ENCODE results near the gene FIGLA. TPM values are rescaled to one million over a fixed set of nuclear protein-coding genes. Genes with fewer than 3 reads are reported as not detected.

Gene FIGLA
- total and polyA plus RNA-seq, 2 of the 8 experiments (the other 6 are each of a cell fraction or from before 2014, with no cell fraction given), result not detected

DNA sequence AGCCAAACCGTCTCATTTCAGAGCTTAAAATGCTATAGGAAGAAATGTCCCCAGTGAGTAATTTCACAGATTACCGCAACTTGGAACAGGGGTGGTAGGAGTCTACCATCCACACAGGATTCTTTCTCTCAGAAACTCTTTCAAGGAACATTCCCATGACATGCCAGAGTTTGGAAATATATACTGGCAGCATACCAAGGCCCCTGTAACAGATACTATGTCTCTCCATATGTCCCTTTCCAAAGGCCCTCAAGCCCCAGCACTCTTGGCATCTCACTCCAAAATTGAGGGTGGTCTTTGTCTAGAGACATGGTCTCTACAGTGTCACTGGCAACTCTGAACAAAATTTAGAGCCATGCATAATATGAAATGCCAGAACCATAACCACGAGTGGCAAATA lies 11.0 kb downstream of the FIGLA start (continued):
- no peak for TF ChIP-seq CHD7 (IDR thresholded peaks at IDR 0.05; ENCODE audit: insufficient replicate concordance, low read length)
- no peak for TF ChIP-seq TCF12 (IDR thresholded peaks at IDR 0.05; ENCODE audit: low read depth, low read length)
- TF ChIP-seq MAX (IDR thresholded peaks at IDR 0.05), result no peak
- TF ChIP-seq RBBP5 (IDR thresholded peaks at IDR 0.05; ENCODE audit: borderline replicate concordance, low read depth, low read length), result no peak
- TF ChIP-seq BCL11A (IDR thresholded peaks at IDR 0.05; ENCODE audit: low read depth in 2 of 2, low read length in 2 of 2), result no peak
- TF ChIP-seq KDM4A (IDR thresholded peaks at IDR 0.05; ENCODE audit: low read depth, low read length, severe bottlenecking), result no peak
- TF ChIP-seq CBX5 (IDR thresholded peaks at IDR 0.05; ENCODE audit: low read depth, low read length), result no peak
- TF ChIP-seq POU5F1 (IDR thresholded peaks at IDR 0.05; ENCODE audit: low read depth, low read length), result no peak
- no peak for TF ChIP-seq SP2 (IDR thresholded peaks at IDR 0.05; ENCODE audit: low read length)
- no peak for TF ChIP-seq KDM1A (IDR thresholded peaks at IDR 0.05; ENCODE audit: borderline replicate concordance, low read length)
- no peak for TF ChIP-seq YY1 (IDR thresholded peaks at IDR 0.05; ENCODE audit: low read depth, low read length)
- no peak for TF ChIP-seq JUND (IDR thresholded peaks at IDR 0.05; ENCODE audit: low read length)
- no peak for TF ChIP-seq ASH2L (IDR thresholded peaks at IDR 0.05; ENCODE audit: low read length)
